ENCODE results near the gene THRAP3.
A peak's percentile ranks its signal among the peaks of the same experiment; 100 is the strongest.

The THRAP3 gene

GRCh38 chr1:36295390-36295789 lies 71.1 kb downstream of the THRAP3 start:
- ChIA-PET POLR2A (ENCODE audit: low non-redundant PET) (no interaction called here), CTCF (no interaction called here)
- TF ChIP-seq CTCF (conservative IDR thresholded peaks at IDR 0.05; ENCODE audit: low read depth), result no peak
- no peak for DNase-seq (ENCODE audit: low spot score)
- H3K27ac ChIP-seq, result no peak overlapping the region

- H3K27ac ChIP-seq, result no peak overlapping the region
- ChIA-PET CTCF (no interaction called here), POLR2A (ENCODE audit: low non-redundant PET) (no interaction called here)
- no peak for DNase-seq (ENCODE audit: low spot score)
- TF ChIP-seq CTCF (conservative IDR thresholded peaks at IDR 0.05; ENCODE audit: low read depth), result no peak
Measured at GRCh38 chr1:36297062-36297461, 72.8 kb downstream of the THRAP3 start.

GRCh38 chr1:36298640-36299039 lies 74.4 kb downstream of the THRAP3 start:
- CTCF ChIA-PET, result no interaction called here
- no peak for TF ChIP-seq CTCF (conservative IDR thresholded peaks at IDR 0.05; ENCODE audit: low read depth)
- DNase-seq (ENCODE audit: low spot score), result no peak
- peak overlapping the region; percentile 71 for H3K27ac ChIP-seq
- POLR2A ChIA-PET (ENCODE audit: low non-redundant PET), result no interaction called here

- ChIA-PET CTCF (interaction anchor here (0.5 to 1.2 kb wide), 6 partner anchors 14 to 201 kb away, joined by 3 to 7 read pairs (median 4); no protein-coding TSS in a partner anchor), POLR2A (ENCODE audit: low non-redundant PET) (interaction anchor here (0.6 kb wide), 1 partner anchor 1182 kb away, joined by 3 read pairs; no protein-coding TSS in a partner anchor)
- TF ChIP-seq CTCF (conservative IDR thresholded peaks at IDR 0.05; ENCODE audit: low read depth), result no peak
- no peak overlapping the region for H3K27ac ChIP-seq
- no peak for DNase-seq (ENCODE audit: low spot score)
Measured at GRCh38 chr1:36300526-36300925, 76.3 kb downstream of the THRAP3 start.

- TF ChIP-seq CTCF (conservative IDR thresholded peaks at IDR 0.05; ENCODE audit: low read depth), result no peak
Measured at GRCh38 chr1:36301220-36301619, 77.0 kb downstream of the THRAP3 start.

GRCh38 chr1:36303244-36303643 lies 79.0 kb downstream of the THRAP3 start:
- TF ChIP-seq CTCF (conservative IDR thresholded peaks at IDR 0.05; ENCODE audit: low read depth), result no peak
- DNase-seq (ENCODE audit: low spot score), result no peak
- ChIA-PET CTCF (no interaction called here), POLR2A (ENCODE audit: low non-redundant PET) (interaction anchor here (0.6 kb wide), 1 partner anchor 102 kb away, joined by 6 read pairs; no protein-coding TSS in a partner anchor)
- H3K27ac ChIP-seq, result peak overlapping the region; percentile 36; the same call in 1 of the 2 replicates

More at GRCh38 chr1:36301220-36301619, 77.0 kb downstream of the THRAP3 start:
- DNase-seq (ENCODE audit: low spot score), result no peak
- ChIA-PET CTCF (interaction anchor here (0.6 to 1.2 kb wide), 3 partner anchors 60 to 241 kb away, joined by 3 to 4 read pairs (median 3); no protein-coding TSS in a partner anchor), POLR2A (ENCODE audit: low non-redundant PET) (no interaction called here)
- H3K27ac ChIP-seq, result no peak overlapping the region

Measured in RWPE1 (cell line).